Liver (tissue), 9 donors: ENCODE results near the gene MAP3K20. TPM values are rescaled to one million over a fixed set of nuclear protein-coding genes. Genes with fewer than 3 reads are reported as not detected.

Experiments used
- DNase-seq: peaks from one replicate; pipeline ENCODE4 v3.0.0-alpha.2; 2017; ENCODE audit warnings: low spot score
- H3K27ac ChIP-seq, 2 donors: one replicate each; pipeline ENCODE4 v1.7.0; 2013; ENCODE audit warnings: inconsistent platforms in 2 of 2, low read length in 2 of 2, control low read depth in 1 of 2, low read depth in 1 of 2, mild to moderate bottlenecking in 1 of 2
- H3K27me3 ChIP-seq, 4 donors: one replicate each; pipeline versions ENCODE4 v1.6.1 to v1.7.0; 2013; ENCODE audit warnings: low read length in 3 of 4, inconsistent platforms in 1 of 4, mild to moderate bottlenecking in 1 of 4, moderate library complexity in 1 of 4; ENCODE audit not compliant: control insufficient read depth in 4 of 4, insufficient read depth in 4 of 4
- H3K36me3 ChIP-seq, 4 donors: one replicate each; pipeline versions ENCODE4 v1.6.1 to v1.7.0; 2013; ENCODE audit warnings: low read length in 3 of 4, mild to moderate bottlenecking in 3 of 4, low read depth in 1 of 4, moderate library complexity in 1 of 4; ENCODE audit not compliant: control insufficient read depth in 4 of 4, insufficient read depth in 3 of 4
- H3K4me1 ChIP-seq, 4 donors: one replicate each; pipeline versions ENCODE4 v1.6.1 to v1.7.0; 2013; ENCODE audit warnings: low read length in 3 of 4, mild to moderate bottlenecking in 3 of 4, moderate library complexity in 1 of 4; ENCODE audit not compliant: control insufficient read depth in 4 of 4, insufficient read depth in 4 of 4
- H3K4me3 ChIP-seq, 3 donors: one replicate each; pipeline versions ENCODE4 v1.6.1 to v1.7.0; 2013; ENCODE audit warnings: low read length in 3 of 3, control low read depth in 1 of 3, low read depth in 1 of 3, mild to moderate bottlenecking in 1 of 3
- H3K9ac ChIP-seq, 2 donors: one replicate each; pipeline ENCODE4 v1.7.0; 2013; ENCODE audit warnings: low read length in 2 of 2, mild to moderate bottlenecking in 2 of 2, moderate library complexity in 2 of 2, control low read depth in 1 of 2, low read depth in 1 of 2
- H3K9me3 ChIP-seq, 4 donors: one replicate each; pipeline versions ENCODE4 v1.6.1 to v1.7.0; 2013; ENCODE audit warnings: low read length in 3 of 4; ENCODE audit not compliant: control insufficient read depth in 4 of 4
- FOXA1 ChIP-seq: IDR thresholded peaks from 2 replicates; pipeline ENCODE4 v1.6.1; 2016; ENCODE audit warnings: antibody characterized with exemption
- FOXA2 ChIP-seq: IDR thresholded peaks from 2 replicates; pipeline ENCODE4 v1.6.1; 2016; ENCODE audit warnings: antibody characterized with exemption
- GABPA ChIP-seq, 2 donors: IDR thresholded peaks in 1 of 2; conservative IDR thresholded peaks in 1 of 2; 2 replicates each; pipeline ENCODE4 v1.6.1; 2016; ENCODE audit warnings: antibody characterized with exemption in 2 of 2, mild to moderate bottlenecking in 1 of 2, moderate library complexity in 1 of 2
- HNF4A ChIP-seq, 2 donors: conservative IDR thresholded peaks; 2 replicates each; pipeline ENCODE4 v1.6.1; 2016; ENCODE audit warnings: antibody characterized with exemption in 2 of 2, mild to moderate bottlenecking in 2 of 2
- HNF4G ChIP-seq: IDR thresholded peaks from 2 replicates; pipeline ENCODE4 v1.6.1; 2016; ENCODE audit warnings: antibody characterized with exemption
- JUND ChIP-seq, 2 donors: IDR thresholded peaks; 2 replicates each; pipeline ENCODE4 v1.6.1; 2016; ENCODE audit warnings: antibody characterized with exemption in 2 of 2
- NR2F2 ChIP-seq: IDR thresholded peaks from 2 replicates; pipeline ENCODE4 v1.6.1; 2016; ENCODE audit warnings: antibody characterized with exemption
- RAD21 ChIP-seq, 2 donors: IDR thresholded peaks; 2 replicates each; pipeline ENCODE4 v1.6.1; 2016; ENCODE audit warnings: antibody characterized with exemption in 2 of 2, mild to moderate bottlenecking in 2 of 2
- RXRA ChIP-seq, 2 donors: IDR thresholded peaks; 2 replicates each; pipeline ENCODE4 v1.6.1; 2017 to 2018; ENCODE audit warnings: antibody characterized with exemption in 2 of 2, mild to moderate bottlenecking in 1 of 2
- SP1 ChIP-seq: IDR thresholded peaks from 2 replicates; pipeline ENCODE4 v1.6.1; 2018; ENCODE audit warnings: antibody characterized with exemption, mild to moderate bottlenecking
- TAF1 ChIP-seq: conservative IDR thresholded peaks from 2 replicates; pipeline ENCODE4 v1.6.1; 2016; ENCODE audit warnings: antibody characterized with exemption, mild to moderate bottlenecking
- YY1 ChIP-seq: IDR thresholded peaks from 2 replicates; pipeline ENCODE4 v1.6.1; 2016; ENCODE audit warnings: antibody characterized with exemption, mild to moderate bottlenecking
- WGBS: extraction: QIAGEN DNeasy Blood & Tissue Kit; methylation state at CpG from one replicate; pipeline ENCODE4 v1.1.7; 2013; 5-methylcytosine and 5-hydroxymethylcytosine counted together
- polyA plus RNA-seq, 2 donors: library from polyadenylated mRNA; stranded (reverse) in 1 of 2; unstranded in 1 of 2; fragments of 200-250 nt in 1 of 2; fragments of >200 nt in 1 of 2; fragmentation: Nextera tagmentation in 1 of 2; extraction: Ambion mirVana in 1 of 2; gene quantifications; one replicate each; pipeline versions ENCODE4 v1.2.1 to v1.2.3, GENCODE V29; 2013 to 2015
- total RNA-seq, 2 donors: library from RNA; depleted of rRNA; stranded (reverse); fragments of >200 nt; gene quantifications; one replicate each; pipeline ENCODE4 v1.2.3, GENCODE V29; 2014
- TF ChIP-seq, protein P1 (sequence below): IDR thresholded peaks from 2 replicates; pipeline ENCODE4 v1.6.1; 2016; ENCODE audit warnings: antibody characterized with exemption
- TF ChIP-seq, protein P2 (sequence below): IDR thresholded peaks from 2 replicates; pipeline ENCODE4 v1.6.1; 2016; ENCODE audit warnings: antibody characterized with exemption
- TF ChIP-seq, protein P3 (sequence below): IDR thresholded peaks from 2 replicates; pipeline ENCODE4 v1.6.1; 2016; ENCODE audit warnings: antibody characterized with exemption
- TF ChIP-seq, protein P4 (sequence below): IDR thresholded peaks from 2 replicates; pipeline ENCODE4 v1.6.1; 2016; ENCODE audit warnings: antibody characterized with exemption, mild to moderate bottlenecking
- TF ChIP-seq, protein P5 (sequence below): fragments of 150-350 bp; IDR thresholded peaks from 2 replicates; pipeline ENCODE4 v1.5.1; 2017; ENCODE audit warnings: improper control_type of control experiment, low read depth, low read length; ENCODE audit not compliant: missing input control
- donor health status: healthy.
- donor health status: healthy.
- donor health status: healthy.
- donor health status: healthy.
- donor health status: healthy.

MAP3K20 gene
- total and polyA plus RNA-seq, 4 donors = 9.1 to 22.6 (median 14.9) TPM

DNA sequence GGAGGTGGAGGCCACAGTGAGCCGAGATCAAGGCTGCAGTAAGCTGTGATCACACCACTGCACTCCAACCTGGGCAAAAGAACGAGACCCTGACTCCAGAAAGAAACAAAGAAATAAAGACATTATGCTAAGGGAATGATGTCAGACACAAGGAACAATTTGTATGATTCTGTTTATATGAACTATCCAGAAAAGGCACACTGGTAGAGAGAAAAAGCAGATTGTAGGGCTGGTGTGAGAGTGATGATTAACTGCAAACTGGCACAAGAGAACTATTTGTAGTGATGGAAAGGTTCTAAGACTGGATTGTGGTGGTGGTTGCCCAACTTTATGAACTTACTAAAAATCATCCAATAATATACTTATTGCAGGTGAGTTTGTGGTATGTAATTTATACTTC lies 106.3 kb downstream of the MAP3K20 start:
- Histone ChIP-seq H3K36me3 (peaks cover 0 to 3% (median 3%) of the 10 kb centered on the region in 4 donors), H3K4me1 (peaks cover 0 to 1% (median 0%) of the 10 kb centered on the region in 4 donors), H3K9ac (no peak overlapping the region), H3K4me3 (no peak overlapping the region), H3K9me3 (no peaks in the 10 kb centered on the region), H3K27ac (no peak overlapping the region), H3K27me3 (no peaks in the 10 kb centered on the region)
- no peak for TF ChIP-seq NR2F2
- no peak for TF ChIP-seq YY1
- TF ChIP-seq SP1 = no peak
- TF ChIP-seq HNF4G = no peak
- TF ChIP-seq, protein P1, sequence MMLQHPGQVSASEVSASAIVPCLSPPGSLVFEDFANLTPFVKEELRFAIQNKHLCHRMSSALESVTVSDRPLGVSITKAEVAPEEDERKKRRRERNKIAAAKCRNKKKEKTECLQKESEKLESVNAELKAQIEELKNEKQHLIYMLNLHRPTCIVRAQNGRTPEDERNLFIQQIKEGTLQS = no peak
- no peak for TF ChIP-seq RAD21 (IDR thresholded peaks at IDR 0.05)
- TF ChIP-seq FOXA1 = no peak
- no peak for DNase-seq
- WGBS = 98% methylated on average over 2 of the region's 2 CpGs

DNA sequence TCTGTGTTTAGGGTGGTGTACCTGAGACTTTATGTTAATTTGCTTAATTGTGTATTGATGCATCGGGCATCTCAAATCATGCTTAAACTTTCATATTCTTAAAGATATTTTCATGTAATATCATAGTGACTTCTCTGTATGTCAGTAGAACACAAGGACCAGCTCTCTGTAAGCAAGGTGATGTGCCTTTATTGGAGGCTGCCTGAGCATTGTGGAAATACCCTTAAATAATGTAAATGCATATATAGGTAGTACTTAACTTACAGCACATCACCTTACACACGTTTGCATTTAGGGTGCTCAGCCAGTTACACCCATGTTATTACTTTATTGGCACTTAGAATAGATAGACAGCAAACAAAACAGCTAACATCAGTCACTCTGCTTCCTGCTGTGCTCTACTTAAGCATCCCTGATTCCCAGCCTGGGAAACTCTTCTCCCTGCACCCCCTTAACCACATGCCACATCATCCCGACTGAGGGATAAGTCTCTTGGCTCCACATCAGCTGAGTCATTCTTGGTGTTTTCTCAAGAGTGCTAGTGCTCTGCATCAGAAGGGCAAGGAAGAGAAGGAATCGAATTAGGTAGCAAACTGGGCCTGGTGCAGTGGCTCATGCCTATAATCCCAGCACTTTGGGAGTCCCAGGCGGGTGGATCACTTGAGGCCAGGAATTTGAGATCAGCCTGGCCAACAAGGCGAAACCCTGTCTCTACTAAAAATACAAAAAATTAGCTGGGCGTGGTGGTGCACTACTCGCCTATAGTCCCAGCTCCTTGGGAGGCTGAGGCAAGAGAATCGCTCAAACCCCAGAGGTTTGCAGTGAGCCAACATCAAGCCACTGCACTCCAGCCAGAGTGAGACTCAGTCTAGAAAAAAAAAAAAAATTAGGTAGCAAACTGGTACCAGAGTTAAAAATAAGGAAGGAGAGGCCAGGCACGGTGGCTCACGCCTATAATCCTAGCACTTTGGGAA lies 108.7 kb downstream of the MAP3K20 start:
- no peak for DNase-seq
- H3K36me3 ChIP-seq = peaks cover 0 to 3% (median 3%) of the 10 kb centered on the region in 4 donors
- H3K9me3 ChIP-seq = no peaks in the 10 kb centered on the region
- no peak overlapping the region for H3K4me3 ChIP-seq
- TF ChIP-seq FOXA1 (no peak), SP1 (no peak), HNF4A (conservative IDR thresholded peaks at IDR 0.05) (no peak), RAD21 (IDR thresholded peaks at IDR 0.05) (no peak), RXRA (IDR thresholded peaks at IDR 0.05) (no peak), YY1 (no peak), GABPA (IDR thresholded peaks at IDR 0.05 in 1 of 2, conservative IDR thresholded peaks at IDR 0.05 in 1 of 2) (no peak), FOXA2 (no peak), JUND (IDR thresholded peaks at IDR 0.05) (no peak), TAF1 (no peak), HNF4G (no peak), NR2F2 (no peak)
- TF ChIP-seq, protein P2, sequence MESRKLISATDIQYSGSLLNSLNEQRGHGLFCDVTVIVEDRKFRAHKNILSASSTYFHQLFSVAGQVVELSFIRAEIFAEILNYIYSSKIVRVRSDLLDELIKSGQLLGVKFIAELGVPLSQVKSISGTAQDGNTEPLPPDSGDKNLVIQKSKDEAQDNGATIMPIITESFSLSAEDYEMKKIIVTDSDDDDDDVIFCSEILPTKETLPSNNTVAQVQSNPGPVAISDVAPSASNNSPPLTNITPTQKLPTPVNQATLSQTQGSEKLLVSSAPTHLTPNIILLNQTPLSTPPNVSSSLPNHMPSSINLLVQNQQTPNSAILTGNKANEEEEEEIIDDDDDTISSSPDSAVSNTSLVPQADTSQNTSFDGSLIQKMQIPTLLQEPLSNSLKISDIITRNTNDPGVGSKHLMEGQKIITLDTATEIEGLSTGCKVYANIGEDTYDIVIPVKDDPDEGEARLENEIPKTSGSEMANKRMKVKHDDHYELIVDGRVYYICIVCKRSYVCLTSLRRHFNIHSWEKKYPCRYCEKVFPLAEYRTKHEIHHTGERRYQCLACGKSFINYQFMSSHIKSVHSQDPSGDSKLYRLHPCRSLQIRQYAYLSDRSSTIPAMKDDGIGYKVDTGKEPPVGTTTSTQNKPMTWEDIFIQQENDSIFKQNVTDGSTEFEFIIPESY = no peak
- TF ChIP-seq, protein P3, sequence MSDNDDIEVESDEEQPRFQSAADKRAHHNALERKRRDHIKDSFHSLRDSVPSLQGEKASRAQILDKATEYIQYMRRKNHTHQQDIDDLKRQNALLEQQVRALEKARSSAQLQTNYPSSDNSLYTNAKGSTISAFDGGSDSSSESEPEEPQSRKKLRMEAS = no peak
- TF ChIP-seq, protein P4, sequence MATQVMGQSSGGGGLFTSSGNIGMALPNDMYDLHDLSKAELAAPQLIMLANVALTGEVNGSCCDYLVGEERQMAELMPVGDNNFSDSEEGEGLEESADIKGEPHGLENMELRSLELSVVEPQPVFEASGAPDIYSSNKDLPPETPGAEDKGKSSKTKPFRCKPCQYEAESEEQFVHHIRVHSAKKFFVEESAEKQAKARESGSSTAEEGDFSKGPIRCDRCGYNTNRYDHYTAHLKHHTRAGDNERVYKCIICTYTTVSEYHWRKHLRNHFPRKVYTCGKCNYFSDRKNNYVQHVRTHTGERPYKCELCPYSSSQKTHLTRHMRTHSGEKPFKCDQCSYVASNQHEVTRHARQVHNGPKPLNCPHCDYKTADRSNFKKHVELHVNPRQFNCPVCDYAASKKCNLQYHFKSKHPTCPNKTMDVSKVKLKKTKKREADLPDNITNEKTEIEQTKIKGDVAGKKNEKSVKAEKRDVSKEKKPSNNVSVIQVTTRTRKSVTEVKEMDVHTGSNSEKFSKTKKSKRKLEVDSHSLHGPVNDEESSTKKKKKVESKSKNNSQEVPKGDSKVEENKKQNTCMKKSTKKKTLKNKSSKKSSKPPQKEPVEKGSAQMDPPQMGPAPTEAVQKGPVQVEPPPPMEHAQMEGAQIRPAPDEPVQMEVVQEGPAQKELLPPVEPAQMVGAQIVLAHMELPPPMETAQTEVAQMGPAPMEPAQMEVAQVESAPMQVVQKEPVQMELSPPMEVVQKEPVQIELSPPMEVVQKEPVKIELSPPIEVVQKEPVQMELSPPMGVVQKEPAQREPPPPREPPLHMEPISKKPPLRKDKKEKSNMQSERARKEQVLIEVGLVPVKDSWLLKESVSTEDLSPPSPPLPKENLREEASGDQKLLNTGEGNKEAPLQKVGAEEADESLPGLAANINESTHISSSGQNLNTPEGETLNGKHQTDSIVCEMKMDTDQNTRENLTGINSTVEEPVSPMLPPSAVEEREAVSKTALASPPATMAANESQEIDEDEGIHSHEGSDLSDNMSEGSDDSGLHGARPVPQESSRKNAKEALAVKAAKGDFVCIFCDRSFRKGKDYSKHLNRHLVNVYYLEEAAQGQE = no peak
- TF ChIP-seq, protein P5, sequence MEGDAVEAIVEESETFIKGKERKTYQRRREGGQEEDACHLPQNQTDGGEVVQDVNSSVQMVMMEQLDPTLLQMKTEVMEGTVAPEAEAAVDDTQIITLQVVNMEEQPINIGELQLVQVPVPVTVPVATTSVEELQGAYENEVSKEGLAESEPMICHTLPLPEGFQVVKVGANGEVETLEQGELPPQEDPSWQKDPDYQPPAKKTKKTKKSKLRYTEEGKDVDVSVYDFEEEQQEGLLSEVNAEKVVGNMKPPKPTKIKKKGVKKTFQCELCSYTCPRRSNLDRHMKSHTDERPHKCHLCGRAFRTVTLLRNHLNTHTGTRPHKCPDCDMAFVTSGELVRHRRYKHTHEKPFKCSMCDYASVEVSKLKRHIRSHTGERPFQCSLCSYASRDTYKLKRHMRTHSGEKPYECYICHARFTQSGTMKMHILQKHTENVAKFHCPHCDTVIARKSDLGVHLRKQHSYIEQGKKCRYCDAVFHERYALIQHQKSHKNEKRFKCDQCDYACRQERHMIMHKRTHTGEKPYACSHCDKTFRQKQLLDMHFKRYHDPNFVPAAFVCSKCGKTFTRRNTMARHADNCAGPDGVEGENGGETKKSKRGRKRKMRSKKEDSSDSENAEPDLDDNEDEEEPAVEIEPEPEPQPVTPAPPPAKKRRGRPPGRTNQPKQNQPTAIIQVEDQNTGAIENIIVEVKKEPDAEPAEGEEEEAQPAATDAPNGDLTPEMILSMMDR = no peak
- WGBS = 93% methylated on average over 11 of the region's 11 CpGs
- peaks cover 0 to 3% (median 2%) of the 10 kb centered on the region in 4 donors for H3K4me1 ChIP-seq
- H3K27me3 ChIP-seq = no peaks in the 10 kb centered on the region
- no peak overlapping the region for H3K27ac ChIP-seq
- H3K9ac ChIP-seq = no peak overlapping the region
